SK-N-SH (cell line): ENCODE measurements around the gene DLG2. TPM values are rescaled to one million over a fixed set of nuclear protein-coding genes. Genes with fewer than 3 reads are reported as not detected.

Source experiments
- CTCF ChIA-PET: fragments of 300-600, 350-600 bp; formaldehyde crosslinking; extraction: SDS; loops from one replicate; lab custom pipeline; 2021; lab: Yijun Ruan, JAX
- POLR2A ChIA-PET: fragments of 350-600 bp; sonication (Branson Sonifier 250); formaldehyde crosslinking; extraction: SDS; loops from one replicate; lab custom pipeline; 2020; ENCODE audit warnings: antibody characterized with exemption, inconsistent platforms; lab: Yijun Ruan, JAX
- DNase-seq: peaks from one replicate; pipeline ENCODE4 v3.0.0; 2012
- H2AFZ ChIP-seq: fragments of 200-600 bp; sonication (generic); 2 replicates; pipeline ENCODE4 v1.8.1; 2016; ENCODE audit warnings: antibody characterized with exemption, mild to moderate bottlenecking, low read depth
- H3F3A ChIP-seq: fragments of 200-600 bp; sonication (generic); replicated peaks from 2 replicates; pipeline ENCODE3; 2016; ENCODE audit warnings: antibody characterized with exemption, mild to moderate bottlenecking; ENCODE audit not compliant: insufficient read depth
- H3K27ac ChIP-seq, 2 experiments: fragments of 200-500 bp in 1 of 2; fragments of 200-600 bp in 1 of 2; sonication (Bioruptor generic) in 1 of 2; sonication (generic), shearing (Covaris generic) in 1 of 2; 2 replicates each; pipeline versions ENCODE4 v1.5.1 to v1.6.1; 2014 to 2016; ENCODE audit warnings: low read depth in 2 of 2, inconsistent platforms in 1 of 2, low read length in 1 of 2, mild to moderate bottlenecking in 1 of 2, mixed read lengths in 1 of 2
- H3K27me3 ChIP-seq: fragments of 200-600 bp; sonication (generic), shearing (Covaris generic); 2 replicates; pipeline ENCODE4 v1.6.1; 2016; ENCODE audit warnings: mixed run types; ENCODE audit not compliant: insufficient read depth
- H3K36me3 ChIP-seq, 2 experiments: fragments of 200-500 bp in 1 of 2; fragments of 200-600 bp in 1 of 2; sonication (Bioruptor generic) in 1 of 2; sonication (generic) in 1 of 2; replicated peaks in 1 of 2; 2 replicates each; pipeline versions ENCODE3 to v1.5.1; 2014 to 2016; ENCODE audit warnings: low read length in 1 of 2, mild to moderate bottlenecking in 1 of 2; ENCODE audit not compliant: insufficient read depth in 2 of 2, control insufficient read depth in 1 of 2
- H3K4me1 ChIP-seq, 2 experiments: fragments of 200-500 bp in 1 of 2; fragments of 200-600 bp in 1 of 2; sonication (Bioruptor generic) in 1 of 2; sonication (generic), shearing (Covaris generic) in 1 of 2; 2 replicates each; pipeline versions ENCODE4 v1.5.1 to v1.6.1; 2014 to 2016; ENCODE audit warnings: low read depth in 1 of 2, low read length in 1 of 2, mixed run types in 1 of 2; ENCODE audit not compliant: insufficient read depth in 2 of 2, control insufficient read depth in 1 of 2
- H3K4me2 ChIP-seq: fragments of 200-600 bp; sonication (generic), shearing (Covaris generic); 2 replicates; pipeline ENCODE4 v1.6.1; 2017; ENCODE audit warnings: mixed run types
- H3K4me3 ChIP-seq, 2 experiments: fragments of 200-500 bp in 1 of 2; fragments of 200-600 bp in 1 of 2; sonication (Bioruptor generic) in 1 of 2; sonication (generic), shearing (Covaris generic) in 1 of 2; 2 replicates each; pipeline versions ENCODE4 v1.5.1 to v1.8.1; 2014 to 2016; ENCODE audit warnings: low read depth in 2 of 2, inconsistent platforms in 1 of 2, low read length in 1 of 2, mild to moderate bottlenecking in 1 of 2, mixed read lengths in 1 of 2, moderate library complexity in 1 of 2
- H3K79me2 ChIP-seq: fragments of 200-600 bp; sonication (generic); 2 replicates; pipeline ENCODE4 v1.8.1; 2017; ENCODE audit warnings: mild to moderate bottlenecking; ENCODE audit not compliant: insufficient read depth
- H3K9ac ChIP-seq: fragments of 200-600 bp; sonication (generic); 2 replicates; pipeline ENCODE4 v1.6.1; 2017; ENCODE audit warnings: mixed run types
- H3K9me2 ChIP-seq: fragments of 200-600 bp; sonication (generic); 2 replicates; pipeline ENCODE4 v1.6.1; 2017; ENCODE audit warnings: mixed run types
- H3K9me3 ChIP-seq: fragments of 200-600 bp; sonication (generic); 2 replicates; pipeline ENCODE4 v1.6.1; 2017; ENCODE audit warnings: mixed run types, mild to moderate bottlenecking, moderate library complexity
- H4K20me1 ChIP-seq: fragments of 200-600 bp; sonication (generic); 2 replicates; pipeline ENCODE4 v1.6.1; 2017; ENCODE audit warnings: mild to moderate bottlenecking, mixed run types; ENCODE audit not compliant: insufficient read depth
- CTCF ChIP-seq: fragments of 200-600 bp; sonication (generic); IDR thresholded peaks from 2 replicates; pipeline ENCODE4 v1.6.1; 2017; ENCODE audit warnings: antibody characterized with exemption, mild to moderate bottlenecking, moderate library complexity
- ELF1 ChIP-seq: IDR thresholded peaks from 2 replicates; pipeline ENCODE4 v1.4.0; 2012
- EP300 ChIP-seq, 2 experiments: IDR thresholded peaks; 2 replicates each; pipeline versions ENCODE4 v1.4.0 to v1.6.1; 2012; ENCODE audit warnings: borderline replicate concordance in 1 of 2, low read depth in 1 of 2, low read length in 1 of 2
- JUND ChIP-seq: IDR thresholded peaks from 2 replicates; pipeline ENCODE4 v1.4.0; 2012
- MXI1 ChIP-seq: IDR thresholded peaks from 2 replicates; pipeline ENCODE4 v1.6.1; 2012; ENCODE audit warnings: mild to moderate bottlenecking, low read depth, low read length, improper control_type of control experiment
- POLR2AphosphoS5 ChIP-seq: IDR thresholded peaks from 2 replicates; pipeline ENCODE4 v1.6.1; 2012; ENCODE audit warnings: low read depth, low read length
- RAD21 ChIP-seq: IDR thresholded peaks from 2 replicates; pipeline ENCODE4 v1.6.1; 2012; ENCODE audit warnings: mild to moderate bottlenecking, low read length
- RCOR1 ChIP-seq: fragments of 150-350 bp; IDR thresholded peaks from 2 replicates; pipeline ENCODE4 v1.6.1; 2017; ENCODE audit warnings: antibody characterized with exemption, low read length
- RFX5 ChIP-seq: IDR thresholded peaks from 2 replicates; pipeline ENCODE4 v1.6.1; 2012; ENCODE audit warnings: mild to moderate bottlenecking, improper control_type of control experiment, low read length
- SMC3 ChIP-seq: IDR thresholded peaks from 2 replicates; pipeline ENCODE4 v1.6.1; 2012; ENCODE audit warnings: low read depth, low read length, improper control_type of control experiment
- TAF1 ChIP-seq: IDR thresholded peaks from 2 replicates; pipeline ENCODE4 v1.6.1; 2012; ENCODE audit warnings: low read depth, mild to moderate bottlenecking, low read length, moderate library complexity, borderline replicate concordance
- TCF12 ChIP-seq: IDR thresholded peaks from 2 replicates; pipeline ENCODE4 v1.4.0; 2012
- TEAD4 ChIP-seq: IDR thresholded peaks from 2 replicates; pipeline ENCODE4 v1.4.0; 2012; ENCODE audit warnings: mild to moderate bottlenecking, borderline replicate concordance; ENCODE audit not compliant: insufficient read depth
- YY1 ChIP-seq: IDR thresholded peaks from 2 replicates; pipeline ENCODE4 v1.4.0; 2012; ENCODE audit warnings: low read depth, mild to moderate bottlenecking
- WGBS: methylation state at CpG from one replicate; pipeline ENCODE4 v1.1.6; 2017; ENCODE audit warnings: low lambda C conversion rate; 5-methylcytosine and 5-hydroxymethylcytosine counted together
- polyA plus RNA-seq, 3 experiments: library from polyadenylated mRNA; depleted of rRNA; stranded (reverse); fragments of >200 nt; gene quantifications; 2 replicates each; pipeline ENCODE4 v1.2.3, GENCODE V29; 2012
- TF ChIP-seq, protein P1 (sequence below): fragments of 150-350 bp; IDR thresholded peaks from 2 replicates; pipeline ENCODE4 v1.6.1; 2017; ENCODE audit warnings: antibody characterized with exemption, low read length, low read depth, borderline replicate concordance
- TF ChIP-seq, protein P2 (sequence below): IDR thresholded peaks from 2 replicates; pipeline ENCODE4 v1.4.0; 2012; ENCODE audit warnings: low read depth, borderline replicate concordance
- TF ChIP-seq, protein P3 (sequence below): IDR thresholded peaks from 2 replicates; pipeline ENCODE4; 2012

Gene DLG2
- polyA plus RNA-seq, 1 of the 3 experiments (the other 2 are of a cell fraction): 0.21 TPM

DNA sequence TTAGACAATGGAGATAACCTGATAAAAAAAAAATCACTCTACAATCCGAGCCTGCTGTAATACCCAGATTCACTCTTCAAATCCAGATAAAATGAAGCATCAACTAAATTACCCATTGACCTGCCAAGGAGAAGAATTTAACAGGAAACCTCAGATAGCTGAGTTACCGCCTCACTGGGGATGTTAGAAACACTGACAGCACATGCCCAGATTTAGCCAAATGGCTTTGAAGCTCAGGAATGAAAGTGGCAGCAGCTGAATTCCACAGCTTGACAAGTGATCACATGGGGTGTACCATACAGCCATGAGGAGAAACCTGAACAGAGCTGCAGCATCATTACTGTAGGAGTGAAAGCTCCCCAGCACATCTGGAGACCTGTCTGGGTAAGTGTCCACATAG, 807.6 kb downstream of the DLG2 start (continued):
- TF ChIP-seq, protein P1, sequence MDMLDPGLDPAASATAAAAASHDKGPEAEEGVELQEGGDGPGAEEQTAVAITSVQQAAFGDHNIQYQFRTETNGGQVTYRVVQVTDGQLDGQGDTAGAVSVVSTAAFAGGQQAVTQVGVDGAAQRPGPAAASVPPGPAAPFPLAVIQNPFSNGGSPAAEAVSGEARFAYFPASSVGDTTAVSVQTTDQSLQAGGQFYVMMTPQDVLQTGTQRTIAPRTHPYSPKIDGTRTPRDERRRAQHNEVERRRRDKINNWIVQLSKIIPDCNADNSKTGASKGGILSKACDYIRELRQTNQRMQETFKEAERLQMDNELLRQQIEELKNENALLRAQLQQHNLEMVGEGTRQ: no peak
- no peak for TF ChIP-seq RCOR1
- TF ChIP-seq, protein P2, sequence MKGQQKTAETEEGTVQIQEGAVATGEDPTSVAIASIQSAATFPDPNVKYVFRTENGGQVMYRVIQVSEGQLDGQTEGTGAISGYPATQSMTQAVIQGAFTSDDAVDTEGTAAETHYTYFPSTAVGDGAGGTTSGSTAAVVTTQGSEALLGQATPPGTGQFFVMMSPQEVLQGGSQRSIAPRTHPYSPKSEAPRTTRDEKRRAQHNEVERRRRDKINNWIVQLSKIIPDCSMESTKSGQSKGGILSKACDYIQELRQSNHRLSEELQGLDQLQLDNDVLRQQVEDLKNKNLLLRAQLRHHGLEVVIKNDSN: no peak
- no peak for TF ChIP-seq POLR2AphosphoS5
- TF ChIP-seq ELF1: no peak

DNA sequence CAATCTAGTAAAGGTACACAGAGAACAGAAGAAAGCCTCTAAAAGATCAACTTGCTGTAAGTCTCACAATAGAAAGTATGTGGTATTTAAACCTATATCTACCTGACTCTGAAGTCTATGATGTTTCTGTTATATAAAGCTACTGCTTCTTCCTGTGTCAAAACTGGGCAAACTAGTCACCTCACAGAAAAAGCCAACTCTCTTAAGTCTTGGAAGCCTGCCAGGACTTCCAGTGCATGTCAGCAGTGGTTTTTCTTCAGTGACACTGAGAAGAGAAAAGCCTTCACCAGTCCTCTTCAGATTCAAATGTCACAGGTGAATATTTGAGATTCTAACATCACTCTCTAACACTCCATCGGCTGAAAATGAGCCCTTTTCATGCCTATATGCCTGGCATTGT, 808.0 kb downstream of the DLG2 start:
- no peak overlapping the region for H3K4me2 ChIP-seq
- no peaks in the 10 kb centered on the region; a peak in 1 of 4 replicates for H3K4me1 ChIP-seq
- TF ChIP-seq MXI1 (no peak), TEAD4 (no peak), CTCF (no peak), EP300 (IDR thresholded peaks at IDR 0.05; ENCODE audit: borderline replicate concordance in 1 of 2, low read depth in 1 of 2, low read length in 1 of 2) (no peak)
- H4K20me1 ChIP-seq: no peaks in the 10 kb centered on the region
- no peaks in the 10 kb centered on the region for H3K27me3 ChIP-seq
- H3K9ac ChIP-seq: no peak overlapping the region
- CTCF ChIA-PET: no interaction called here
- DNase-seq: no peak
- no peak overlapping the region for H3K4me3 ChIP-seq
- POLR2A ChIA-PET: no interaction called here
- H3K27ac ChIP-seq: no peak overlapping the region
- no peaks in the 10 kb centered on the region for H3K9me2 ChIP-seq
- H2AFZ ChIP-seq: no peak overlapping the region
- H3F3A ChIP-seq: no peaks in the 10 kb centered on the region
- no peaks in the 10 kb centered on the region for H3K9me3 ChIP-seq
- H3K79me2 ChIP-seq: no peaks in the 10 kb centered on the region
- WGBS: 4% methylated on average over 1 of the region's 1 CpG
- no peaks in the 10 kb centered on the region for H3K36me3 ChIP-seq

- Histone ChIP-seq H3K4me2 (no peak overlapping the region), H2AFZ (no peak overlapping the region), H3K9me3 (no peaks in the 10 kb centered on the region), H3K9me2 (no peaks in the 10 kb centered on the region), H3K27ac (no peak overlapping the region), H3K27me3 (no peaks in the 10 kb centered on the region), H3F3A (no peaks in the 10 kb centered on the region), H3K9ac (no peak overlapping the region), H3K4me1 (no peaks in the 10 kb centered on the region; a peak in 1 of 4 replicates), H3K36me3 (no peaks in the 10 kb centered on the region), H4K20me1 (no peaks in the 10 kb centered on the region)
- DNase-seq: no peak
- no peak for TF ChIP-seq TCF12
- TF ChIP-seq, protein P3, sequence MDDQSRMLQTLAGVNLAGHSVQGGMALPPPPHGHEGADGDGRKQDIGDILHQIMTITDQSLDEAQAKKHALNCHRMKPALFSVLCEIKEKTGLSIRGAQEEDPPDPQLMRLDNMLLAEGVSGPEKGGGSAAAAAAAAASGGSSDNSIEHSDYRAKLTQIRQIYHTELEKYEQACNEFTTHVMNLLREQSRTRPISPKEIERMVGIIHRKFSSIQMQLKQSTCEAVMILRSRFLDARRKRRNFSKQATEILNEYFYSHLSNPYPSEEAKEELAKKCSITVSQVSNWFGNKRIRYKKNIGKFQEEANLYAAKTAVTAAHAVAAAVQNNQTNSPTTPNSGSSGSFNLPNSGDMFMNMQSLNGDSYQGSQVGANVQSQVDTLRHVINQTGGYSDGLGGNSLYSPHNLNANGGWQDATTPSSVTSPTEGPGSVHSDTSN: no peak
- TF ChIP-seq TAF1: no peak
- TF ChIP-seq YY1: no peak
- TF ChIP-seq SMC3: no peak
- TF ChIP-seq EP300 (IDR thresholded peaks at IDR 0.05; ENCODE audit: borderline replicate concordance in 1 of 2, low read depth in 1 of 2, low read length in 1 of 2): no peak
- TF ChIP-seq MXI1: no peak
- no peak for TF ChIP-seq RAD21
- no peak for TF ChIP-seq JUND
- TF ChIP-seq RFX5: no peak
- TF ChIP-seq, all 33 proteins: peak for 0
- H3K4me3 ChIP-seq: no peak overlapping the region
- H3K79me2 ChIP-seq: no peaks in the 10 kb centered on the region
- 10% methylated on average over 3 of the region's 3 CpGs for WGBS
- ChIA-PET CTCF (no interaction called here), POLR2A (no interaction called here)
These were observed 809.1 kb downstream of the DLG2 start for GRCh38 chr11:84817998-84818397.
